CD14-positive monocyte (primary cell): ENCODE measurements around the gene SEL1L3. TPM values are rescaled to one million over a fixed set of nuclear protein-coding genes. Genes with fewer than 3 reads are reported as not detected.

Experiments used
- DNase-seq, 3 donors: peaks; one replicate each; pipeline ENCODE4 v3.0.0-alpha.2; 2011 to 2022
- H2AFZ ChIP-seq: 2 replicates; pipeline ENCODE4 v1.6.0; 2012; ENCODE audit warnings: mild to moderate bottlenecking, low read depth, low read length, inconsistent platforms; ENCODE audit not compliant: insufficient read depth, poor library complexity, severe bottlenecking
- H3K27ac ChIP-seq, 2 donors: 1 replicate in 1 of 2; 2 replicates in 1 of 2; pipeline ENCODE4 v1.5.1; 2012 to 2013; ENCODE audit warnings: low read length in 2 of 2, control low read depth in 1 of 2, inconsistent platforms in 1 of 2, low read depth in 1 of 2, mild to moderate bottlenecking in 1 of 2
- H3K27me3 ChIP-seq, 2 donors: one replicate each; pipeline versions ENCODE4 v1.6.0 to v1.6.1; 2011 to 2013; ENCODE audit warnings: low read length in 2 of 2; ENCODE audit not compliant: control insufficient read depth in 2 of 2, insufficient read depth in 2 of 2
- H3K36me3 ChIP-seq, 2 donors: replicated peaks in 1 of 2; 1 replicate in 1 of 2; 2 replicates in 1 of 2; pipeline versions ENCODE4 v1.5.1 to v1.6.1; 2012 to 2013; ENCODE audit warnings: low read length in 2 of 2, control low read depth in 1 of 2, inconsistent platforms in 1 of 2, mild to moderate bottlenecking in 1 of 2; ENCODE audit not compliant: insufficient read depth in 2 of 2, control insufficient read depth in 1 of 2
- H3K4me1 ChIP-seq, 2 donors: 1 replicate in 1 of 2; 2 replicates in 1 of 2; pipeline versions ENCODE4 v1.5.1 to v1.6.1; 2012 to 2013; ENCODE audit warnings: low read length in 2 of 2, control low read depth in 1 of 2, inconsistent platforms in 1 of 2, mild to moderate bottlenecking in 1 of 2, moderate library complexity in 1 of 2; ENCODE audit not compliant: insufficient read depth in 2 of 2, control insufficient read depth in 1 of 2
- H3K4me2 ChIP-seq: replicated peaks from 2 replicates; pipeline ENCODE3; 2012; ENCODE audit warnings: low read length, moderate library complexity, mild to moderate bottlenecking; ENCODE audit not compliant: poor library complexity, severe bottlenecking; ENCODE audit errors: extremely low read depth
- H3K4me3 ChIP-seq, 3 experiments: fragments of 200-600 bp in 1 of 3; sonication (generic) in 1 of 3; replicated peaks in 1 of 3; 1 replicate in 2 of 3; 2 replicates in 1 of 3; pipeline ENCODE4 v1.5.1; 2011 to 2013; ENCODE audit warnings: low read length in 3 of 3, mild to moderate bottlenecking in 3 of 3, control low read depth in 2 of 3, low read depth in 2 of 3, inconsistent platforms in 1 of 3, moderate library complexity in 1 of 3
- H3K79me2 ChIP-seq: 2 replicates; pipeline ENCODE4 v1.6.0; 2012; ENCODE audit warnings: mild to moderate bottlenecking, control low read depth, inconsistent platforms, low read length, moderate library complexity; ENCODE audit not compliant: insufficient read depth
- H3K9ac ChIP-seq: 2 replicates; pipeline ENCODE4 v1.6.0; 2017; ENCODE audit warnings: low read length, mild to moderate bottlenecking; ENCODE audit not compliant: insufficient read depth, poor library complexity, severe bottlenecking
- H3K9me3 ChIP-seq, 2 donors: replicated peaks in 1 of 2; 1 replicate in 1 of 2; 2 replicates in 1 of 2; pipeline versions ENCODE4 v1.5.1 to v1.6.1; 2012 to 2013; ENCODE audit warnings: low read length in 2 of 2, control low read depth in 1 of 2; ENCODE audit not compliant: control insufficient read depth in 1 of 2, insufficient read depth in 1 of 2
- H4K20me1 ChIP-seq: 2 replicates; pipeline ENCODE4 v1.6.0; 2012; ENCODE audit warnings: mild to moderate bottlenecking, low read length, control low read depth, moderate library complexity; ENCODE audit not compliant: insufficient read depth
- H3K27ac Mint-ChIP-seq, 7 donors: one replicate each; pipeline ENCODE4 v1.8.0; 2020; ENCODE audit warnings: mild to moderate bottlenecking in 7 of 7, mixed read lengths in 7 of 7, moderate library complexity in 6 of 7, inconsistent platforms in 2 of 7
- H3K27me3 Mint-ChIP-seq, 3 donors: one replicate each; pipeline ENCODE4 v1.8.0; 2021 to 2022; ENCODE audit warnings: low read depth in 3 of 3, mild to moderate bottlenecking in 3 of 3, mixed read lengths in 3 of 3, moderate library complexity in 3 of 3, inconsistent platforms in 1 of 3
- H3K36me3 Mint-ChIP-seq, 2 donors: one replicate each; pipeline ENCODE4 v1.8.0; 2020; ENCODE audit warnings: mixed read lengths in 2 of 2, inconsistent platforms in 1 of 2, mild to moderate bottlenecking in 1 of 2
- H3K4me1 Mint-ChIP-seq: one replicate; pipeline ENCODE4 v1.8.0; 2020; ENCODE audit warnings: mild to moderate bottlenecking, mixed read lengths
- H3K4me3 Mint-ChIP-seq, 2 donors: one replicate each; pipeline ENCODE4 v1.8.0; 2020; ENCODE audit warnings: mild to moderate bottlenecking in 2 of 2, mixed read lengths in 2 of 2, moderate library complexity in 1 of 2
- H3K9me3 Mint-ChIP-seq, 7 donors: one replicate each; pipeline ENCODE4 v1.8.0; 2020 to 2022; ENCODE audit warnings: mixed read lengths in 7 of 7, mild to moderate bottlenecking in 6 of 7, moderate library complexity in 6 of 7, inconsistent platforms in 2 of 7
- WGBS: methylation state at CpG from one replicate; pipeline ENCODE4 v1.1.5; 2013; ENCODE audit warnings: missing lambda C conversion rate; ENCODE audit not compliant: insufficient coverage; 5-methylcytosine and 5-hydroxymethylcytosine counted together
- intact Hi-C, 2 donors: fragments of 100-400 bp; cut with micrococcal nuclease; formaldehyde crosslinking; loops; one replicate each; pipeline versions ENCODE4 v1.15.0 to v1.15.1; 2023
- polyA plus RNA-seq, 3 donors: library from polyadenylated mRNA; depleted of rRNA in 1 of 3; unstranded in 2 of 3; stranded (reverse) in 1 of 3; fragments of 300-500 nt in 2 of 3; fragments of >200 nt in 1 of 3; fragmentation: Illumina TruSeq in 2 of 3; gene quantifications; 1 replicate in 2 of 3; 2 replicates in 1 of 3; pipeline ENCODE4 v1.2.3, GENCODE V29; 2012 to 2021
- TF ChIP-seq, protein P1 (sequence below): fragments of 200-600 bp; IDR thresholded peaks from one replicate; pipeline ENCODE4 v1.8.0; 2022; ENCODE audit warnings: antibody characterized with exemption, mild to moderate bottlenecking

SEL1L3 gene
- polyA plus RNA-seq, 3 donors = 0.61 to 2.2 (median 1.7) TPM

DNA sequence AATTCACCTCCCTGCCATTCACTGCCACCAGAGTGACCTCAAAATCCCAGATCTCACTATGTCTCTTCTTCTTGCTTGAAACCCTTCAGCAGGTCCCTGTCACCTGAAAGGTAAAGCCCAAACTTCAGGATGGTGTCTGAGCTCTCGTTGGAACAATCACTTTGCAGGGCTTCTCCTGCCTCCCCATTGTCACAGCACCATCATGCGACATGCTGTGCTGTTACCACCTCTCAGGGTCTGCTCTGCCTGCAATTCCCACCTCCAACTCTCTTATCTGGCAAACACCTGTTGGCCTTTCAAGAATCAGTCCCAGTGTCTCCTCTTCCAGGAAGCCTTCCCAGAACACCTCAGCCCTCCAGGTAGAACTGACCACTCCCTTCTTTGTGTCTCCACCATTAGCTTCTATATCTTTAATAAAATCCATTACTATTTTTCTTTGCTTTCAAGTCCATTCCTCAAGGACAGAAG is 46.2 kb downstream of the SEL1L3 start:
- no peaks in the 10 kb centered on the region for H3K9me3 Mint-ChIP-seq
- H3K79me2 ChIP-seq = no peaks in the 10 kb centered on the region
- no peak for DNase-seq
- H3K4me1 ChIP-seq = peaks cover 4% of the 10 kb centered on the region in 2 donors
- H4K20me1 ChIP-seq = no peaks in the 10 kb centered on the region
- H3K36me3 Mint-ChIP-seq = peaks cover 0 to 6% of the 10 kb centered on the region in 2 donors
- H3K27me3 Mint-ChIP-seq = peaks cover 0 to 4% (median 0%) of the 10 kb centered on the region in 3 donors
- H3K27ac ChIP-seq = no peak overlapping the region
- H3K9ac ChIP-seq = no peak overlapping the region
- 100% methylated on average over 2 of the region's 2 CpGs for WGBS
- H3K4me3 Mint-ChIP-seq = no peak overlapping the region
- TF ChIP-seq, protein P1, sequence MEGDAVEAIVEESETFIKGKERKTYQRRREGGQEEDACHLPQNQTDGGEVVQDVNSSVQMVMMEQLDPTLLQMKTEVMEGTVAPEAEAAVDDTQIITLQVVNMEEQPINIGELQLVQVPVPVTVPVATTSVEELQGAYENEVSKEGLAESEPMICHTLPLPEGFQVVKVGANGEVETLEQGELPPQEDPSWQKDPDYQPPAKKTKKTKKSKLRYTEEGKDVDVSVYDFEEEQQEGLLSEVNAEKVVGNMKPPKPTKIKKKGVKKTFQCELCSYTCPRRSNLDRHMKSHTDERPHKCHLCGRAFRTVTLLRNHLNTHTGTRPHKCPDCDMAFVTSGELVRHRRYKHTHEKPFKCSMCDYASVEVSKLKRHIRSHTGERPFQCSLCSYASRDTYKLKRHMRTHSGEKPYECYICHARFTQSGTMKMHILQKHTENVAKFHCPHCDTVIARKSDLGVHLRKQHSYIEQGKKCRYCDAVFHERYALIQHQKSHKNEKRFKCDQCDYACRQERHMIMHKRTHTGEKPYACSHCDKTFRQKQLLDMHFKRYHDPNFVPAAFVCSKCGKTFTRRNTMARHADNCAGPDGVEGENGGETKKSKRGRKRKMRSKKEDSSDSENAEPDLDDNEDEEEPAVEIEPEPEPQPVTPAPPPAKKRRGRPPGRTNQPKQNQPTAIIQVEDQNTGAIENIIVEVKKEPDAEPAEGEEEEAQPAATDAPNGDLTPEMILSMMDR = no peak
- H3K4me1 Mint-ChIP-seq = peaks cover 10% of the 10 kb centered on the region
- H3K9me3 ChIP-seq = no peaks in the 10 kb centered on the region
- intact Hi-C loops = no loop called here
- H3K27ac Mint-ChIP-seq = peak overlapping the region in 2 of 7 donors; percentile 1 to 73
- no peak overlapping the region for H2AFZ ChIP-seq
- no peak overlapping the region for H3K4me2 ChIP-seq
- no peaks in the 10 kb centered on the region for H3K27me3 ChIP-seq
- no peaks in the 10 kb centered on the region for H3K36me3 ChIP-seq
- no peak overlapping the region for H3K4me3 ChIP-seq

DNA sequence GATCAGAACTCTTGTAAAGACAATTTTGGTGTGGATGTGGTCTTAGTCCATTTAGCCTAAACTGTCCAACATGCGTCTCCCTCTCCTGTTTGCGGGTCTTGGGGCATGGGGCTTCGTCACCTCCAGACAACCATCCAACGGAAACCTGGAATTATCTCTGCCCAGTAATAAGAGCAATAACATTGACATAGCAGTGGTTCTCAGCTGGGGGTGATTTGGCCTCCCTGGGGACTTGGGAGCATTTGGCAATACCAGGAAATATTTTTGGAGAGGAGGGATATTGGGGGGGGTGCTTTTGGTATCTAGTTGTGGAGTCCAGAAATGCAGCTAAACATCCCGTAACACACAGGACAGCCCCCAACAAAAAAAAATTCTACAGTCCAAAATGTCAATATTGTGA is 47.2 kb downstream of the SEL1L3 start:
- no peak overlapping the region for H3K27ac ChIP-seq
- no peak for DNase-seq
- intact Hi-C loops = no loop called here
- TF ChIP-seq, protein P1 = no peak
- no CpG with 5 or more reads among the region's 5 CpGs for WGBS
- no peaks in the 10 kb centered on the region for H3K27me3 ChIP-seq
- H3K79me2 ChIP-seq = no peaks in the 10 kb centered on the region
- Mint-ChIP-seq H3K4me1 (peaks cover 10% of the 10 kb centered on the region), H3K27me3 (peaks cover 0 to 4% (median 0%) of the 10 kb centered on the region in 3 donors), H3K36me3 (peaks cover 0 to 6% of the 10 kb centered on the region in 2 donors), H3K9me3 (no peaks in the 10 kb centered on the region), H3K27ac (peak overlapping the region in 3 of 7 donors; percentile 11 to 69 (median 21)), H3K4me3 (no peak overlapping the region)
- H3K9ac ChIP-seq = no peak overlapping the region
- H3K36me3 ChIP-seq = no peaks in the 10 kb centered on the region
- H2AFZ ChIP-seq = no peak overlapping the region
- no peak overlapping the region for H3K4me3 ChIP-seq
- no peak overlapping the region for H3K4me2 ChIP-seq
- H3K9me3 ChIP-seq = no peaks in the 10 kb centered on the region
- H3K4me1 ChIP-seq = peaks cover 4% of the 10 kb centered on the region in 2 donors
- no peaks in the 10 kb centered on the region for H4K20me1 ChIP-seq
